ENCODE measurements around the gene ZMIZ1.
A peak's percentile ranks its signal among the peaks of the same experiment; 100 is the strongest.

ZMIZ1 gene

DNA sequence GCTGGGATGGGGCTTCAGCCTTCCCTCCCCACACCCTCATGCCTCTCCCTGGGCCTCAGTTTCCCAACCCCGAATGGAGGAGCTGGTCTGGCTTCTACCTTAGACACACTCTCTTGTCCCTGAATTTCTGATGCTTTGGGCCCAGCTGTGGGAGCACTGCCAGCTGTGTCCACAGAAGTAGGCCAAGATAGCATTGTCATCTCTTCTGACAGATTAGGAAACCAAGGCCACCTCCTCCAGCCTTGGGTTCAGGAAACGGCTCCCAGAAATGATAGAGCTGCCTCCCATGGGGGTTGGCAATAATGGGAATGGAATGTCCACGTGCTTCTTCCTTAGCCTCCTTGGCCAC, 279.8 kb downstream of the ZMIZ1 start:
- peak overlapping the region; percentile 100 for H3K9ac ChIP-seq
- peaks cover 45% of the 10 kb centered on the region for H3K79me2 ChIP-seq (ENCODE audit: insufficient read depth, low read depth)
- H3K36me3 ChIP-seq (ENCODE audit: insufficient read depth): peaks cover 32% of the 10 kb centered on the region; the same call in 1 of the 2 replicates
- no peaks in the 10 kb centered on the region for H3K27me3 ChIP-seq (ENCODE audit: insufficient read depth, low read depth)
- peaks cover 15% of the 10 kb centered on the region for H4K20me1 ChIP-seq (ENCODE audit: insufficient read depth)
- peak overlapping the region; percentile 100 for H3K4me2 ChIP-seq
- peaks cover 51% of the 10 kb centered on the region for H3K4me1 ChIP-seq (ENCODE audit: low read depth, poor library complexity, severe bottlenecking)
- peak overlapping the region; percentile 97 for H3K27ac ChIP-seq
- H3K4me3 ChIP-seq (IDR thresholded peaks at IDR 0.05; ENCODE audit: insufficient read depth, low read depth, low read length): no peak overlapping the region
- no peak overlapping the region for H2AFZ ChIP-seq (ENCODE audit: low read depth)
- TF ChIP-seq, protein P1, sequence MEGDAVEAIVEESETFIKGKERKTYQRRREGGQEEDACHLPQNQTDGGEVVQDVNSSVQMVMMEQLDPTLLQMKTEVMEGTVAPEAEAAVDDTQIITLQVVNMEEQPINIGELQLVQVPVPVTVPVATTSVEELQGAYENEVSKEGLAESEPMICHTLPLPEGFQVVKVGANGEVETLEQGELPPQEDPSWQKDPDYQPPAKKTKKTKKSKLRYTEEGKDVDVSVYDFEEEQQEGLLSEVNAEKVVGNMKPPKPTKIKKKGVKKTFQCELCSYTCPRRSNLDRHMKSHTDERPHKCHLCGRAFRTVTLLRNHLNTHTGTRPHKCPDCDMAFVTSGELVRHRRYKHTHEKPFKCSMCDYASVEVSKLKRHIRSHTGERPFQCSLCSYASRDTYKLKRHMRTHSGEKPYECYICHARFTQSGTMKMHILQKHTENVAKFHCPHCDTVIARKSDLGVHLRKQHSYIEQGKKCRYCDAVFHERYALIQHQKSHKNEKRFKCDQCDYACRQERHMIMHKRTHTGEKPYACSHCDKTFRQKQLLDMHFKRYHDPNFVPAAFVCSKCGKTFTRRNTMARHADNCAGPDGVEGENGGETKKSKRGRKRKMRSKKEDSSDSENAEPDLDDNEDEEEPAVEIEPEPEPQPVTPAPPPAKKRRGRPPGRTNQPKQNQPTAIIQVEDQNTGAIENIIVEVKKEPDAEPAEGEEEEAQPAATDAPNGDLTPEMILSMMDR (conservative IDR thresholded peaks at IDR 0.05; ENCODE audit: low read depth, low read length): no peak

DNA sequence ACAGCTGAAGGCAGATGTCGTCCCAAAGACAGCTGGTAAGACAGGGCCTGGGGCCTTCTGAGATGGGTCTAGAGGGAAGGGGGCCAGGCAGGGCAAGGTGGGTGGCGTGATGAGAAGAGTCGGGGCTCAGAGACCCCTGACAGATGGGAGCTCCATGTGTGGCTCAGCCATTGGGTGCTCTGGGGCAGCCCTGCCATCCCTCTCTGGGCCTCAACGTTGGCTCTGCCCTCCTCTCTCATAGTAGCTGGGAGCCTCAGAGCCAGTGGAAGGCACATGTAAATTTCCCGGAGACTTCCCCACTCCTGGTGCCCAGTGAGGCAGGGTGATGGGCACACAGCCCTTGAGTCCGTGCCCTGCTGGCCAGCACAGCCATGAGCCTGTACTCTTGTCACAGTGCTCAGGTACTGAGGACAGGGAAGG, 280.3 kb downstream of the ZMIZ1 start:
- TF ChIP-seq, protein P1 (conservative IDR thresholded peaks at IDR 0.05; ENCODE audit: low read depth, low read length): no peak
- Histone ChIP-seq H3K36me3 (ENCODE audit: insufficient read depth) (peaks cover 36% of the 10 kb centered on the region; the same call in 1 of the 2 replicates), H3K27me3 (ENCODE audit: insufficient read depth, low read depth) (no peaks in the 10 kb centered on the region), H2AFZ (ENCODE audit: low read depth) (no peak overlapping the region), H3K4me2 (peak overlapping the region; percentile 100), H3K79me2 (ENCODE audit: insufficient read depth, low read depth) (peaks cover 45% of the 10 kb centered on the region), H3K4me3 (IDR thresholded peaks at IDR 0.05; ENCODE audit: insufficient read depth, low read depth, low read length) (no peak overlapping the region), H3K27ac (peak overlapping the region; percentile 97; the same call in 1 of the 2 replicates), H4K20me1 (ENCODE audit: insufficient read depth) (peaks cover 15% of the 10 kb centered on the region), H3K4me1 (ENCODE audit: low read depth, poor library complexity, severe bottlenecking) (peaks cover 51% of the 10 kb centered on the region), H3K9ac (peak overlapping the region; percentile 100; the same call in 1 of the 2 replicates)

DNA sequence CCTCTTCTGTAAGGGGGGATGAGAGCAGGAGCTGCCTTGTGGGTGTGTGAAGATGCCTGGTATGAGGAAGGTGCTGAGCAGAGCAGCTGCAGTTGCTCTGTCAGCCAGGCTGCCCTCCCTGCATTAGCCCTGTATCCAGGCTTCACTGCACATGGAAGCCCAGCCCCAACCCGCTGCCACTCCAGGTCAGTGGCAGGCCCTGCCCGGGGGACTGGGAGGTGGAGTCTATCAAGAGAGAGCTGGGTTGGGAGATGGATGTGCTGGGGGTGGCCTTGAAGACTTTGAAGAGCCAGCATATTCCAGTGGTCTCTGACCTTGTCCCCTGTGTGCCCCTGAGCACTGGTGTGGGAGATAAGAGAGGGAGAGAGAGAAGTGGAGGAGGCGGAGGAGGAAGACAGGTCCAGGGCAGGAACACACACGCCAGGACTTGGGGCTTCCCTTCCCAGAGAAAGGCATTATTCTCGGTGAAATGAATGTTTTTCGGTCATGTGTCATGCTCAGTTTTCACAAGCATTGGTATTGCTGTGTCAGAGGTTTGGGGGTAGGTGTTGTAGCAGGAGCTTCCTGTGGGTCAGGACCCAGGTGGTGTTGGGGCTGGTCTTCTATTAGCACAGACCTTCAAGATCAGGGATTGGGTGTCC, 281.1 kb downstream of the ZMIZ1 start:
- H3K27ac ChIP-seq: peak overlapping the region; percentile 24; the same call in 1 of the 2 replicates
- H3K79me2 ChIP-seq (ENCODE audit: insufficient read depth, low read depth): peaks cover 45% of the 10 kb centered on the region
- TF ChIP-seq, protein P1 (conservative IDR thresholded peaks at IDR 0.05; ENCODE audit: low read depth, low read length): no peak
- no peak overlapping the region for H3K9ac ChIP-seq
- H3K4me2 ChIP-seq: peak overlapping the region; percentile 100; the same call in 1 of the 2 replicates
- peaks cover 36% of the 10 kb centered on the region; the same call in 1 of the 2 replicates for H3K36me3 ChIP-seq (ENCODE audit: insufficient read depth)
- H3K4me1 ChIP-seq (ENCODE audit: low read depth, poor library complexity, severe bottlenecking): peaks cover 47% of the 10 kb centered on the region
- no peaks in the 10 kb centered on the region for H3K27me3 ChIP-seq (ENCODE audit: insufficient read depth, low read depth)
- H4K20me1 ChIP-seq (ENCODE audit: insufficient read depth): peaks cover 15% of the 10 kb centered on the region
- no peak overlapping the region for H3K4me3 ChIP-seq (IDR thresholded peaks at IDR 0.05; ENCODE audit: insufficient read depth, low read depth, low read length)
- no peak overlapping the region for H2AFZ ChIP-seq (ENCODE audit: low read depth)

DNA sequence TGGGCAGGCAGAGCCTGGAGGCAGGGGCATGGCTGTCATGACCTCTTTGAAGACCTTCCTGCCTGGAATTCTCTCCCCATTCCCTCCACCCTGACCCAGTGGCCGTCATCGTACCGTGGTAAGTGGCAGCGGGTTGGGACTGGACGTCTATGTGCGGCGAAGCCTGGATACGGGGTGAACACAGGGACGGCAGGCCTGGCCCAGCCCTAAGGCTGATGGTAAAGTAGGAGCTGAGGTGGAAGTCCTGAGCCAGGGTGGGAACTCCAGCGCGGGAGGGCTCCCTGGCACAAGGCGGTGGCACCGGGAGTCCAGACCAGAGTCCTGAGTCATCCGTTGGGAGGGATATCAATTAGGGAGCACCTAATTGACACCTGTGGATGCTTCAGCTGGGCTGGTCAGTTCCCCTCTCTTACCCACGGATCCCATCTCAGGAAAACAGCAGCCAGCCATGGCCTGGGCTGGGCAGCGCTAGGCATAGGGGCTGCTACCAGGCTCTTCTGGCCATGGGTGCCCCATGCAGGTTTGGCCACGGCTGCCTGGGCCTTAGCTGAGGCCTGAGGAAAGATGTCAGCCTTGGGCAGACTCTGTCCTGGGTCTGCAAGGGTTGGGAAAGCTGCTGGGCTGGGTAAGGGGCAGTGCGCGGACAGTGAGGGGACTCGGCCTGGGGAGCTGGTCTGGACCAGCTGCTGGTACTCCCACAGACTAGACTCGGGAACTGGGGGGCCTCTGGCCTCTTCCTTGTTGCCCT, 281.8 kb downstream of the ZMIZ1 start:
- H3K27me3 ChIP-seq (ENCODE audit: insufficient read depth, low read depth): no peaks in the 10 kb centered on the region
- TF ChIP-seq, protein P1 (conservative IDR thresholded peaks at IDR 0.05; ENCODE audit: low read depth, low read length): no peak
- H3K4me1 ChIP-seq (ENCODE audit: low read depth, poor library complexity, severe bottlenecking): peaks cover 46% of the 10 kb centered on the region
- no peak overlapping the region for H3K4me2 ChIP-seq
- H4K20me1 ChIP-seq (ENCODE audit: insufficient read depth): peaks cover 15% of the 10 kb centered on the region
- no peak overlapping the region for H3K27ac ChIP-seq
- H2AFZ ChIP-seq (ENCODE audit: low read depth): no peak overlapping the region
- H3K79me2 ChIP-seq (ENCODE audit: insufficient read depth, low read depth): peaks cover 45% of the 10 kb centered on the region
- H3K9ac ChIP-seq: no peak overlapping the region
- no peak overlapping the region for H3K4me3 ChIP-seq (IDR thresholded peaks at IDR 0.05; ENCODE audit: insufficient read depth, low read depth, low read length)
- peaks cover 36% of the 10 kb centered on the region; the same call in 1 of the 2 replicates for H3K36me3 ChIP-seq (ENCODE audit: insufficient read depth)

All from KMS-11 (cell line).